Measurements from ENCODE around the gene NHLRC4. TPM values are rescaled to one million over a fixed set of nuclear protein-coding genes. Genes with fewer than 3 reads are reported as not detected.

Gene NHLRC4
- polyA plus RNA-seq (2012; ENCODE audit: insufficient read depth, insufficient read length): not detected

GRCh38 chr16:566475-567372 is at the start of gene NHLRC4:
Gene NHLRC4 (plus strand): TSS chr16:567005. CDS start chr16:568048, 1,043 bp downstream.
- H3K4me3 ChIP-seq (ENCODE audit: low read length): peak within 1 kb of the TSS; percentile 18
- peak; percentile 55 for DNase-seq (ENCODE audit: low read depth, low spot score)

GRCh38 chr16:518858-519257 is 47.9 kb upstream of the NHLRC4 start:
- no peak overlapping the region for H3K4me3 ChIP-seq (ENCODE audit: low read length)
- DNase-seq (ENCODE audit: low read depth, low spot score): no peak

- H3K4me3 ChIP-seq (ENCODE audit: low read length): no peak overlapping the region
- DNase-seq (ENCODE audit: low read depth, low spot score): no peak
Observed at GRCh38 chr16:519425-519824, 47.4 kb upstream of the NHLRC4 start.

- H3K4me3 ChIP-seq (ENCODE audit: low read length): no peak overlapping the region
- no peak for DNase-seq (ENCODE audit: low read depth, low spot score)
Observed at GRCh38 chr16:519841-520687, 46.7 kb upstream of the NHLRC4 start.

GRCh38 chr16:520847-521246 is 46.0 kb upstream of the NHLRC4 start:
- no peak for DNase-seq (ENCODE audit: low read depth, low spot score)
- no peak overlapping the region for H3K4me3 ChIP-seq (ENCODE audit: low read length)

GRCh38 chr16:521381-522210 is 45.2 kb upstream of the NHLRC4 start:
- DNase-seq (ENCODE audit: low read depth, low spot score): no peak
- H3K4me3 ChIP-seq (ENCODE audit: low read length): no peak overlapping the region

GRCh38 chr16:522320-523096 is 44.3 kb upstream of the NHLRC4 start:
- H3K4me3 ChIP-seq (ENCODE audit: low read length): no peak overlapping the region
- DNase-seq (ENCODE audit: low read depth, low spot score): no peak

- H3K4me3 ChIP-seq (ENCODE audit: low read length): no peak overlapping the region
- DNase-seq (ENCODE audit: low read depth, low spot score): no peak
Observed at GRCh38 chr16:523097-523741, 43.6 kb upstream of the NHLRC4 start.

GRCh38 chr16:524274-525040 is 42.3 kb upstream of the NHLRC4 start:
- no peak overlapping the region for H3K4me3 ChIP-seq (ENCODE audit: low read length)
- no peak for DNase-seq (ENCODE audit: low read depth, low spot score)

- DNase-seq (ENCODE audit: low read depth, low spot score): no peak
- H3K4me3 ChIP-seq (ENCODE audit: low read length): no peak overlapping the region
Observed at GRCh38 chr16:525123-525519, 41.7 kb upstream of the NHLRC4 start.

GRCh38 chr16:525520-526180 is 41.2 kb upstream of the NHLRC4 start:
- DNase-seq (ENCODE audit: low read depth, low spot score): peak; percentile 16

GRCh38 chr16:526181-527014 is 40.4 kb upstream of the NHLRC4 start:
- H3K4me3 ChIP-seq (ENCODE audit: low read length): peak overlapping the region; percentile 79
- DNase-seq (ENCODE audit: low read depth, low spot score): no peak

More at GRCh38 chr16:525520-526180, 41.2 kb upstream of the NHLRC4 start:
- H3K4me3 ChIP-seq (ENCODE audit: low read length): peak overlapping the region; percentile 79

GRCh38 chr16:527015-527903 is 39.5 kb upstream of the NHLRC4 start, which contains the start of gene CAPN15:
Gene CAPN15 (plus strand): TSS chr16:527712. CDS start chr16:546839, 19,127 bp downstream.
- H3K4me3 ChIP-seq (ENCODE audit: low read length): peak within 1 kb of the TSS; percentile 79
- peak; percentile 71 for DNase-seq (ENCODE audit: low read depth, low spot score)

- peak overlapping the region; percentile 67 for H3K4me3 ChIP-seq (ENCODE audit: low read length)
- no peak for DNase-seq (ENCODE audit: low read depth, low spot score)
Observed at GRCh38 chr16:528111-529011, 38.4 kb upstream of the NHLRC4 start.

Data from Jurkat, Clone E6-1 (cell line).